ENCODE data around the gene TMEM238.
A peak's percentile ranks its signal among the peaks of the same experiment; 100 is the strongest.

Gene TMEM238

DNA sequence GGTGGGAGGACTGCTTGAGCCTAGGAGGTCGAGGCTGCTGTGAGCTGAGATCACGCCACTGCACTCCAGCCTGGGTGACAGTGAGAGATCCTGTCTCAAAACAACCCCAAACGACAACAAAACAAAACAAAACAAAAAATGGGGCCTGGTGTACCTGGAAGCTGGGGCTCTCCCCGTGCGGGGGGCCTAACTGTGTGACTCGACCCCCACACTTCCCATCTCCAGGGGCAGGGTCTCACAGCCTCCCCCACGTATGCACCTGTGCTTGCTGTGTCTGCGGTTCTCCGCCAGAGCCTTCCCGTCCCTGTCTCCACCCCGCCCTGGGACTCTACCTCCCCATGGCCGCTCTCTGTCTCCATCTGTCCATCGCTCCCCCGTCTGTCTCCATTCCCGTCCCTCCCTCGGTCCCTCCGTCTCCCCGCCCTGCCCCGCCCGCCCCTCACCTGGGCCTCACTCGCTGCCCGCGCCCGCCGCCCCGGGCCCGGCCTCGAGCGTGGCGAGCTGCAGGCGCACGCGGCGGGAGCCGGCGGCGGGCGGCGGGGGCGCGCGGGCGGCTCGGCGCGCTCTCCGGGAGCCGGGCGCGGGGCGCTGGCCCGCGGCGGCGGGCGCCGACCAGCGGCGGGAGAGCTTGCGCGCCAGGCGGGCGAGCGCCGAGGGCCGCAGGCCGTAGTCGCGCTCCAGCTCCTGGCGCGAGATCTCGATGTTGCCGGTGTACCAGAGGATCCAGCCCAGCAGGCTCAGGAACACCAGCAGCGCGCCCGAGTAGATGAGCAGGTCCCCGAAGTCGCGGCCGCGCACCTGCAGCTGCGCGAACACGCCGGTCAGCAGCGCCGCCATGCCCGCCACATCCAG lies 587 bp downstream of the TMEM238 start:
- peaks cover 38% of the 10 kb centered on the region for H3F3A ChIP-seq (ENCODE audit: control insufficient read depth, insufficient read depth)

DNA sequence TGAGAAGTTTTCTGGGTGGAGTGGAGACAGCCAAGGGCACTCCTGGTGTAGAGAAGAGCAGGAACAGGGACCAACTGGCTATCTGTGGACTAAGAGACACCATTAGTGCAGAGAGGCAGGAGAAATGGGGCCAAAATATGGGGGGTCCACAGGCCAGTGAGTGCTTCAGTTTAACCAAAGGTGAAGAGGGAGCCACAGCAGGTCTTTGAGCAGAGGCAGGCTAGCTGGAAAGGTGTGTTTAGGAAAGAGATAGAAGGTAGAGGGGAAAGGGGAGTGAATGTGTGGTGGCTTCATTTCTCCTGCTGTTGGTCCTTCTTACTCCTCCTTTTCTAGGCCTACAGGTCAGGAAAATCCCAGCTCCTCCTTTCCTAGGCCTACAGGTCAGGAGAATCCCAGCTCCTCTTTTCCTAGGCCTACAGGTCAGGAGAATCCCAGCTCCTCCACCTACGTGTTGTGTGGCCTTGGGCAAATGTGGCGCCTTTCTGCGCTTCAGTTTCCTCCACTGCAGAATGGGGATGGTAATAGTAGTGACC lies 1.5 kb downstream of the TMEM238 start:
- Histone ChIP-seq H3F3A (ENCODE audit: control insufficient read depth, insufficient read depth) (peaks cover 30% of the 10 kb centered on the region), H3K27me3 (ENCODE audit: control insufficient read depth, low read length) (peaks cover 3% of the 10 kb centered on the region; the same call in 1 of the 2 replicates), H3K36me3 (ENCODE audit: control insufficient read depth, low read length) (peaks cover 27% of the 10 kb centered on the region), H3K27ac (ENCODE audit: low read depth, low read length) (no peak overlapping the region), H3K79me2 (ENCODE audit: control insufficient read depth, low read length) (peaks cover 49% of the 10 kb centered on the region), H3K9me2 (replicated peaks; ENCODE audit: control insufficient read depth, low read length) (no peaks in the 10 kb centered on the region), H4K20me1 (ENCODE audit: control insufficient read depth, insufficient read depth, low read depth, low read length) (peaks cover 17% of the 10 kb centered on the region), H3K4me2 (ENCODE audit: low read length) (peak overlapping the region; percentile 87), H3K9me3 (ENCODE audit: control insufficient read depth, insufficient read depth, low read length) (no peaks in the 10 kb centered on the region), H3K4me3 (ENCODE audit: low read length) (peak overlapping the region; percentile 79), H3K4me1 (ENCODE audit: control insufficient read depth, low read length) (peaks cover 38% of the 10 kb centered on the region)
- TF ChIP-seq EZH2phosphoT487 (IDR thresholded peaks at IDR 0.05; ENCODE audit: borderline replicate concordance, low read length) = no peak
- TF ChIP-seq, protein P1, sequence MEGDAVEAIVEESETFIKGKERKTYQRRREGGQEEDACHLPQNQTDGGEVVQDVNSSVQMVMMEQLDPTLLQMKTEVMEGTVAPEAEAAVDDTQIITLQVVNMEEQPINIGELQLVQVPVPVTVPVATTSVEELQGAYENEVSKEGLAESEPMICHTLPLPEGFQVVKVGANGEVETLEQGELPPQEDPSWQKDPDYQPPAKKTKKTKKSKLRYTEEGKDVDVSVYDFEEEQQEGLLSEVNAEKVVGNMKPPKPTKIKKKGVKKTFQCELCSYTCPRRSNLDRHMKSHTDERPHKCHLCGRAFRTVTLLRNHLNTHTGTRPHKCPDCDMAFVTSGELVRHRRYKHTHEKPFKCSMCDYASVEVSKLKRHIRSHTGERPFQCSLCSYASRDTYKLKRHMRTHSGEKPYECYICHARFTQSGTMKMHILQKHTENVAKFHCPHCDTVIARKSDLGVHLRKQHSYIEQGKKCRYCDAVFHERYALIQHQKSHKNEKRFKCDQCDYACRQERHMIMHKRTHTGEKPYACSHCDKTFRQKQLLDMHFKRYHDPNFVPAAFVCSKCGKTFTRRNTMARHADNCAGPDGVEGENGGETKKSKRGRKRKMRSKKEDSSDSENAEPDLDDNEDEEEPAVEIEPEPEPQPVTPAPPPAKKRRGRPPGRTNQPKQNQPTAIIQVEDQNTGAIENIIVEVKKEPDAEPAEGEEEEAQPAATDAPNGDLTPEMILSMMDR (IDR thresholded peaks at IDR 0.05; ENCODE audit: low read depth, low read length, poor library complexity, severe bottlenecking) = no peak

More for the DNA sequence above, 587 bp downstream of the TMEM238 start:
- no peak for TF ChIP-seq EZH2phosphoT487 (IDR thresholded peaks at IDR 0.05; ENCODE audit: borderline replicate concordance, low read length)
- TF ChIP-seq, protein P1 (IDR thresholded peaks at IDR 0.05; ENCODE audit: low read depth, low read length, poor library complexity, severe bottlenecking) = no peak
- H3K9me3 ChIP-seq (ENCODE audit: control insufficient read depth, insufficient read depth, low read length) = no peaks in the 10 kb centered on the region
- peak overlapping the region; percentile 99 for H3K4me3 ChIP-seq (ENCODE audit: low read length)
- H3K79me2 ChIP-seq (ENCODE audit: control insufficient read depth, low read length) = peaks cover 58% of the 10 kb centered on the region
- peaks cover 47% of the 10 kb centered on the region for H3K4me1 ChIP-seq (ENCODE audit: control insufficient read depth, low read length)
- peaks cover 36% of the 10 kb centered on the region for H3K36me3 ChIP-seq (ENCODE audit: control insufficient read depth, low read length)
- H3K27me3 ChIP-seq (ENCODE audit: control insufficient read depth, low read length) = peaks cover 3% of the 10 kb centered on the region; the same call in 1 of the 2 replicates
- peaks cover 26% of the 10 kb centered on the region for H4K20me1 ChIP-seq (ENCODE audit: control insufficient read depth, insufficient read depth, low read depth, low read length)
- H3K9me2 ChIP-seq (replicated peaks; ENCODE audit: control insufficient read depth, low read length) = no peaks in the 10 kb centered on the region
- peak overlapping the region; percentile 99 for H3K4me2 ChIP-seq (ENCODE audit: low read length)
- H3K27ac ChIP-seq (ENCODE audit: low read depth, low read length) = peak overlapping the region; percentile 97

DNA sequence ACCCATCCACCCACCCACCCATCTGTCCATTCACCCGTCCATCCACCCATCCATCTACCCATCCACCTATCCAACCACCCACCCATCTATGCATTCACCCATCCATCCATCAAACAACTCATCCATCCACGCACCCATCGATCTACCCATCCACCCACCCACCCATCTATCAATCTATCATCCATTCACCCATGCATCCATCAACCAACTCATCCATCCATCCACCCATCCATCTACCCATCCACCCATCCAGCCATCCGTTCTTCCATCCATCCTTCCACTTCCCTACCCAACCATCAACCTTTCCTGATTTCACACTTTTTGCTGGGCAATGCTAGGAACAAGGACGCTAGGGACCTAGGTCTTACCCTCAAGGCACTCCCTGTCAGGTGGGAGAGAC lies 2.1 kb downstream of the TMEM238 start:
- Histone ChIP-seq H3K9me2 (replicated peaks; ENCODE audit: control insufficient read depth, low read length) (no peaks in the 10 kb centered on the region), H3K79me2 (ENCODE audit: control insufficient read depth, low read length) (peaks cover 43% of the 10 kb centered on the region), H3K4me2 (ENCODE audit: low read length) (peak overlapping the region; percentile 87), H3K27ac (ENCODE audit: low read depth, low read length) (no peak overlapping the region), H3K27me3 (ENCODE audit: control insufficient read depth, low read length) (peaks cover 3% of the 10 kb centered on the region; the same call in 1 of the 2 replicates), H3K36me3 (ENCODE audit: control insufficient read depth, low read length) (peaks cover 21% of the 10 kb centered on the region), H3K4me1 (ENCODE audit: control insufficient read depth, low read length) (peaks cover 32% of the 10 kb centered on the region), H4K20me1 (ENCODE audit: control insufficient read depth, insufficient read depth, low read depth, low read length) (peaks cover 12% of the 10 kb centered on the region), H3K9me3 (ENCODE audit: control insufficient read depth, insufficient read depth, low read length) (no peaks in the 10 kb centered on the region), H3K4me3 (ENCODE audit: low read length) (peak overlapping the region; percentile 2; the same call in 1 of the 2 replicates), H3F3A (ENCODE audit: control insufficient read depth, insufficient read depth) (peaks cover 24% of the 10 kb centered on the region)
- TF ChIP-seq, protein P1 (IDR thresholded peaks at IDR 0.05; ENCODE audit: low read depth, low read length, poor library complexity, severe bottlenecking) = no peak
- no peak for TF ChIP-seq EZH2phosphoT487 (IDR thresholded peaks at IDR 0.05; ENCODE audit: borderline replicate concordance, low read length)

All from DOHH2 (cell line).